ENCODE data around the gene ASB2.

GRCh38 chr14:93895023-93895604 lies 81.3 kb downstream of the ASB2 start:
- TF ChIP-seq CTCF (IDR thresholded peaks at IDR 0.05; ENCODE audit: low read depth, low read length) (no peak), EZH2phosphoT487 (IDR thresholded peaks at IDR 0.05; ENCODE audit: low read depth) (no peak)
